ENCODE results near the gene PPM1M. TPM values are rescaled to one million over a fixed set of nuclear protein-coding genes. Genes with fewer than 3 reads are reported as not detected.

PPM1M gene
- total and polyA plus RNA-seq, 10 of the 15 experiments (the other 5 are each of a cell fraction or from before 2014, with no cell fraction given) = 7.3 to 24.8 (median 15.8) TPM

DNA sequence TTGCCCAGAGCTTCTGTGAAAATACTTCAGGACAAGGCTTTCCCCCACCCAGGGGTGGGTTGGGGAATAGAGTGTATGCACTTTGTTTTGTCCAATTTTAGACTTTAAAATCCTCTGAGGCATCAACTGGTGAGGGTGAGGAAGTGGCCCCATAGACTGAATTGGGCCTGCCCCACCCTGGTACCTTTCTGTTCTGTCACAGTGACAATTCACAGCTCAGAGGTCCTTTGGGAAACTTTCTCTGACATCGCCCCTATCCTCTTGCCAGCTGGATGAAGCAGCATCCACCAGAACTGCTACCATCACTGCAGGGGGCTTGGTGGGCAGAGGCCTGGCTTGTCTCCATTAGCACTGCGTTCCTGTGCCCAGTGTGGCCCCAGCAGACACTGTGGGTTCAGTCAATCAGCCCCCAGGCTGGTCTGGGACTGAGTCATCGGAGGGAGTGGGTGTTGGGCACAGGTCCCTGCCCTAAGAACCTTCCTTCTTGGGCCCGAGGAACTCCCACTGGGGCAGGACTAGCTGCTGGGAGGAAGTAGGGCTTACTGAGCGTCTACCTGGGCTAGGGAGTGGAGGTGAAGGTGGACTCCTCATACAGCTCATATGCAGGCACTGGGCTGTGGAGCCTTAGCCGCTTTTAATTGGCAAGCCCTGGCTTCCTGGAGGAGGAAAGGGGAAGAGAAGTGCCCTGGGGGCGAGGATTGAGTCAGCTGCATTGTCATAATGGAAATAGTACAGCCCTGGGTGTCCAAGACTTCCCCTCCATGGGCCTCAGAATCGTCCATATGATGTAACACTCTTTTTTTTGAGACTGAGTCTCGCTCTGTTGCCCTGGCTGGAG, 1.5 kb upstream of the PPM1M start (continued):
- TF ChIP-seq IKZF1 (conservative IDR thresholded peaks at IDR 0.05) = peak; percentile 93
- no peak for TF ChIP-seq CHD1 (IDR thresholded peaks at IDR 0.05; ENCODE audit: low read depth, low read length)
- TF ChIP-seq, protein P1, sequence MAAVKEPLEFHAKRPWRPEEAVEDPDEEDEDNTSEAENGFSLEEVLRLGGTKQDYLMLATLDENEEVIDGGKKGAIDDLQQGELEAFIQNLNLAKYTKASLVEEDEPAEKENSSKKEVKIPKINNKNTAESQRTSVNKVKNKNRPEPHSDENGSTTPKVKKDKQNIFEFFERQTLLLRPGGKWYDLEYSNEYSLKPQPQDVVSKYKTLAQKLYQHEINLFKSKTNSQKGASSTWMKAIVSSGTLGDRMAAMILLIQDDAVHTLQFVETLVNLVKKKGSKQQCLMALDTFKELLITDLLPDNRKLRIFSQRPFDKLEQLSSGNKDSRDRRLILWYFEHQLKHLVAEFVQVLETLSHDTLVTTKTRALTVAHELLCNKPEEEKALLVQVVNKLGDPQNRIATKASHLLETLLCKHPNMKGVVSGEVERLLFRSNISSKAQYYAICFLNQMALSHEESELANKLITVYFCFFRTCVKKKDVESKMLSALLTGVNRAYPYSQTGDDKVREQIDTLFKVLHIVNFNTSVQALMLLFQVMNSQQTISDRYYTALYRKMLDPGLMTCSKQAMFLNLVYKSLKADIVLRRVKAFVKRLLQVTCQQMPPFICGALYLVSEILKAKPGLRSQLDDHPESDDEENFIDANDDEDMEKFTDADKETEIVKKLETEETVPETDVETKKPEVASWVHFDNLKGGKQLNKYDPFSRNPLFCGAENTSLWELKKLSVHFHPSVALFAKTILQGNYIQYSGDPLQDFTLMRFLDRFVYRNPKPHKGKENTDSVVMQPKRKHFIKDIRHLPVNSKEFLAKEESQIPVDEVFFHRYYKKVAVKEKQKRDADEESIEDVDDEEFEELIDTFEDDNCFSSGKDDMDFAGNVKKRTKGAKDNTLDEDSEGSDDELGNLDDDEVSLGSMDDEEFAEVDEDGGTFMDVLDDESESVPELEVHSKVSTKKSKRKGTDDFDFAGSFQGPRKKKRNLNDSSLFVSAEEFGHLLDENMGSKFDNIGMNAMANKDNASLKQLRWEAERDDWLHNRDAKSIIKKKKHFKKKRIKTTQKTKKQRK (IDR thresholded peaks at IDR 0.05; ENCODE audit: low read depth, low read length) = no peak
- TF ChIP-seq, protein P2, sequence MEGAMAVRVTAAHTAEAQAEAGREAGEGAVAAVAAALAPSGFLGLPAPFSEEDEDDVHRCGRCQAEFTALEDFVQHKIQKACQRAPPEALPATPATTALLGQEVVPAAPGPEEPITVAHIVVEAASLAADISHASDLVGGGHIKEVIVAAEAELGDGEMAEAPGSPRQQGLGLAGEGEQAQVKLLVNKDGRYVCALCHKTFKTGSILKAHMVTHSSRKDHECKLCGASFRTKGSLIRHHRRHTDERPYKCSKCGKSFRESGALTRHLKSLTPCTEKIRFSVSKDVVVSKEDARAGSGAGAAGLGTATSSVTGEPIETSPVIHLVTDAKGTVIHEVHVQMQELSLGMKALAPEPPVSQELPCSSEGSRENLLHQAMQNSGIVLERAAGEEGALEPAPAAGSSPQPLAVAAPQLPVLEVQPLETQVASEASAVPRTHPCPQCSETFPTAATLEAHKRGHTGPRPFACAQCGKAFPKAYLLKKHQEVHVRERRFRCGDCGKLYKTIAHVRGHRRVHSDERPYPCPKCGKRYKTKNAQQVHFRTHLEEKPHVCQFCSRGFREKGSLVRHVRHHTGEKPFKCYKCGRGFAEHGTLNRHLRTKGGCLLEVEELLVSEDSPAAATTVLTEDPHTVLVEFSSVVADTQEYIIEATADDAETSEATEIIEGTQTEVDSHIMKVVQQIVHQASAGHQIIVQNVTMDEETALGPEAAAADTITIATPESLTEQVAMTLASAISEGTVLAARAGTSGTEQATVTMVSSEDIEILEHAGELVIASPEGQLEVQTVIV (IDR thresholded peaks at IDR 0.05; ENCODE audit: borderline replicate concordance, partially characterized antibody) = no peak
- peak; percentile 16; the same call in 1 of the 2 replicates for TF ChIP-seq GATAD2B (conservative IDR thresholded peaks at IDR 0.05; ENCODE audit: low read depth)
- TF ChIP-seq, protein P3, sequence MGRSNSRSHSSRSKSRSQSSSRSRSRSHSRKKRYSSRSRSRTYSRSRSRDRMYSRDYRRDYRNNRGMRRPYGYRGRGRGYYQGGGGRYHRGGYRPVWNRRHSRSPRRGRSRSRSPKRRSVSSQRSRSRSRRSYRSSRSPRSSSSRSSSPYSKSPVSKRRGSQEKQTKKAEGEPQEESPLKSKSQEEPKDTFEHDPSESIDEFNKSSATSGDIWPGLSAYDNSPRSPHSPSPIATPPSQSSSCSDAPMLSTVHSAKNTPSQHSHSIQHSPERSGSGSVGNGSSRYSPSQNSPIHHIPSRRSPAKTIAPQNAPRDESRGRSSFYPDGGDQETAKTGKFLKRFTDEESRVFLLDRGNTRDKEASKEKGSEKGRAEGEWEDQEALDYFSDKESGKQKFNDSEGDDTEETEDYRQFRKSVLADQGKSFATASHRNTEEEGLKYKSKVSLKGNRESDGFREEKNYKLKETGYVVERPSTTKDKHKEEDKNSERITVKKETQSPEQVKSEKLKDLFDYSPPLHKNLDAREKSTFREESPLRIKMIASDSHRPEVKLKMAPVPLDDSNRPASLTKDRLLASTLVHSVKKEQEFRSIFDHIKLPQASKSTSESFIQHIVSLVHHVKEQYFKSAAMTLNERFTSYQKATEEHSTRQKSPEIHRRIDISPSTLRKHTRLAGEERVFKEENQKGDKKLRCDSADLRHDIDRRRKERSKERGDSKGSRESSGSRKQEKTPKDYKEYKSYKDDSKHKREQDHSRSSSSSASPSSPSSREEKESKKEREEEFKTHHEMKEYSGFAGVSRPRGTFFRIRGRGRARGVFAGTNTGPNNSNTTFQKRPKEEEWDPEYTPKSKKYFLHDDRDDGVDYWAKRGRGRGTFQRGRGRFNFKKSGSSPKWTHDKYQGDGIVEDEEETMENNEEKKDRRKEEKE (IDR thresholded peaks at IDR 0.05) = no peak
- no peak for TF ChIP-seq RELA (IDR thresholded peaks at IDR 0.05; ENCODE audit: borderline replicate concordance, partially characterized antibody)
- TF ChIP-seq, protein P4, sequence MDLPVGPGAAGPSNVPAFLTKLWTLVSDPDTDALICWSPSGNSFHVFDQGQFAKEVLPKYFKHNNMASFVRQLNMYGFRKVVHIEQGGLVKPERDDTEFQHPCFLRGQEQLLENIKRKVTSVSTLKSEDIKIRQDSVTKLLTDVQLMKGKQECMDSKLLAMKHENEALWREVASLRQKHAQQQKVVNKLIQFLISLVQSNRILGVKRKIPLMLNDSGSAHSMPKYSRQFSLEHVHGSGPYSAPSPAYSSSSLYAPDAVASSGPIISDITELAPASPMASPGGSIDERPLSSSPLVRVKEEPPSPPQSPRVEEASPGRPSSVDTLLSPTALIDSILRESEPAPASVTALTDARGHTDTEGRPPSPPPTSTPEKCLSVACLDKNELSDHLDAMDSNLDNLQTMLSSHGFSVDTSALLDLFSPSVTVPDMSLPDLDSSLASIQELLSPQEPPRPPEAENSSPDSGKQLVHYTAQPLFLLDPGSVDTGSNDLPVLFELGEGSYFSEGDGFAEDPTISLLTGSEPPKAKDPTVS (IDR thresholded peaks at IDR 0.05; ENCODE audit: low read depth, low read length) = no peak
- peak; percentile 91 for TF ChIP-seq ATF7 (IDR thresholded peaks at IDR 0.05; ENCODE audit: low read depth)
- TF ChIP-seq PAX5 (IDR thresholded peaks at IDR 0.05; ENCODE audit: borderline replicate concordance, low read depth, low read length) = peak; percentile 86; the same call in 1 of the 2 replicates
- no peak for TF ChIP-seq HDAC2 (IDR thresholded peaks at IDR 0.05)
- TF ChIP-seq EP300 (IDR thresholded peaks at IDR 0.05; ENCODE audit: borderline replicate concordance in 1 of 2, control insufficient read depth in 1 of 2, low read depth in 2 of 2, low read length in 2 of 2) = peak in 1 of 2 experiments; percentile 70; a peak in 1 of 4 replicates
- TF ChIP-seq, protein P5, sequence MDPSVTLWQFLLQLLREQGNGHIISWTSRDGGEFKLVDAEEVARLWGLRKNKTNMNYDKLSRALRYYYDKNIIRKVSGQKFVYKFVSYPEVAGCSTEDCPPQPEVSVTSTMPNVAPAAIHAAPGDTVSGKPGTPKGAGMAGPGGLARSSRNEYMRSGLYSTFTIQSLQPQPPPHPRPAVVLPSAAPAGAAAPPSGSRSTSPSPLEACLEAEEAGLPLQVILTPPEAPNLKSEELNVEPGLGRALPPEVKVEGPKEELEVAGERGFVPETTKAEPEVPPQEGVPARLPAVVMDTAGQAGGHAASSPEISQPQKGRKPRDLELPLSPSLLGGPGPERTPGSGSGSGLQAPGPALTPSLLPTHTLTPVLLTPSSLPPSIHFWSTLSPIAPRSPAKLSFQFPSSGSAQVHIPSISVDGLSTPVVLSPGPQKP (IDR thresholded peaks at IDR 0.05; ENCODE audit: low read depth, low read length) = no peak
